CD14-positive monocyte (primary cell): ENCODE results near the gene FARP1. TPM values are rescaled to one million over a fixed set of nuclear protein-coding genes. Genes with fewer than 3 reads are reported as not detected.

Source experiments
- DNase-seq, 3 donors: peaks; one replicate each; pipeline ENCODE4 v3.0.0-alpha.2; 2011 to 2022
- H2AFZ ChIP-seq: 2 replicates; pipeline ENCODE4 v1.6.0; 2012; ENCODE audit warnings: mild to moderate bottlenecking, low read depth, low read length, inconsistent platforms; ENCODE audit not compliant: insufficient read depth, poor library complexity, severe bottlenecking
- H3K27ac ChIP-seq, 2 donors: 1 replicate in 1 of 2; 2 replicates in 1 of 2; pipeline ENCODE4 v1.5.1; 2012 to 2013; ENCODE audit warnings: low read length in 2 of 2, control low read depth in 1 of 2, inconsistent platforms in 1 of 2, low read depth in 1 of 2, mild to moderate bottlenecking in 1 of 2
- H3K27me3 ChIP-seq, 2 donors: one replicate each; pipeline versions ENCODE4 v1.6.0 to v1.6.1; 2011 to 2013; ENCODE audit warnings: low read length in 2 of 2; ENCODE audit not compliant: control insufficient read depth in 2 of 2, insufficient read depth in 2 of 2
- H3K36me3 ChIP-seq, 2 donors: replicated peaks in 1 of 2; 1 replicate in 1 of 2; 2 replicates in 1 of 2; pipeline versions ENCODE4 v1.5.1 to v1.6.1; 2012 to 2013; ENCODE audit warnings: low read length in 2 of 2, control low read depth in 1 of 2, inconsistent platforms in 1 of 2, mild to moderate bottlenecking in 1 of 2; ENCODE audit not compliant: insufficient read depth in 2 of 2, control insufficient read depth in 1 of 2
- H3K4me1 ChIP-seq, 2 donors: 1 replicate in 1 of 2; 2 replicates in 1 of 2; pipeline versions ENCODE4 v1.5.1 to v1.6.1; 2012 to 2013; ENCODE audit warnings: low read length in 2 of 2, control low read depth in 1 of 2, inconsistent platforms in 1 of 2, mild to moderate bottlenecking in 1 of 2, moderate library complexity in 1 of 2; ENCODE audit not compliant: insufficient read depth in 2 of 2, control insufficient read depth in 1 of 2
- H3K4me2 ChIP-seq: replicated peaks from 2 replicates; pipeline ENCODE3; 2012; ENCODE audit warnings: low read length, moderate library complexity, mild to moderate bottlenecking; ENCODE audit not compliant: poor library complexity, severe bottlenecking; ENCODE audit errors: extremely low read depth
- H3K4me3 ChIP-seq, 3 experiments: fragments of 200-600 bp in 1 of 3; sonication (generic) in 1 of 3; replicated peaks in 1 of 3; 1 replicate in 2 of 3; 2 replicates in 1 of 3; pipeline ENCODE4 v1.5.1; 2011 to 2013; ENCODE audit warnings: low read length in 3 of 3, mild to moderate bottlenecking in 3 of 3, control low read depth in 2 of 3, low read depth in 2 of 3, inconsistent platforms in 1 of 3, moderate library complexity in 1 of 3
- H3K79me2 ChIP-seq: 2 replicates; pipeline ENCODE4 v1.6.0; 2012; ENCODE audit warnings: mild to moderate bottlenecking, control low read depth, inconsistent platforms, low read length, moderate library complexity; ENCODE audit not compliant: insufficient read depth
- H3K9ac ChIP-seq: 2 replicates; pipeline ENCODE4 v1.6.0; 2017; ENCODE audit warnings: low read length, mild to moderate bottlenecking; ENCODE audit not compliant: insufficient read depth, poor library complexity, severe bottlenecking
- H3K9me3 ChIP-seq, 2 donors: replicated peaks in 1 of 2; 1 replicate in 1 of 2; 2 replicates in 1 of 2; pipeline versions ENCODE4 v1.5.1 to v1.6.1; 2012 to 2013; ENCODE audit warnings: low read length in 2 of 2, control low read depth in 1 of 2; ENCODE audit not compliant: control insufficient read depth in 1 of 2, insufficient read depth in 1 of 2
- H4K20me1 ChIP-seq: 2 replicates; pipeline ENCODE4 v1.6.0; 2012; ENCODE audit warnings: mild to moderate bottlenecking, low read length, control low read depth, moderate library complexity; ENCODE audit not compliant: insufficient read depth
- H3K27ac Mint-ChIP-seq, 7 donors: one replicate each; pipeline ENCODE4 v1.8.0; 2020; ENCODE audit warnings: mild to moderate bottlenecking in 7 of 7, mixed read lengths in 7 of 7, moderate library complexity in 6 of 7, inconsistent platforms in 2 of 7
- H3K27me3 Mint-ChIP-seq, 3 donors: one replicate each; pipeline ENCODE4 v1.8.0; 2021 to 2022; ENCODE audit warnings: low read depth in 3 of 3, mild to moderate bottlenecking in 3 of 3, mixed read lengths in 3 of 3, moderate library complexity in 3 of 3, inconsistent platforms in 1 of 3
- H3K36me3 Mint-ChIP-seq, 2 donors: one replicate each; pipeline ENCODE4 v1.8.0; 2020; ENCODE audit warnings: mixed read lengths in 2 of 2, inconsistent platforms in 1 of 2, mild to moderate bottlenecking in 1 of 2
- H3K4me1 Mint-ChIP-seq: one replicate; pipeline ENCODE4 v1.8.0; 2020; ENCODE audit warnings: mild to moderate bottlenecking, mixed read lengths
- H3K4me3 Mint-ChIP-seq, 2 donors: one replicate each; pipeline ENCODE4 v1.8.0; 2020; ENCODE audit warnings: mild to moderate bottlenecking in 2 of 2, mixed read lengths in 2 of 2, moderate library complexity in 1 of 2
- H3K9me3 Mint-ChIP-seq, 7 donors: one replicate each; pipeline ENCODE4 v1.8.0; 2020 to 2022; ENCODE audit warnings: mixed read lengths in 7 of 7, mild to moderate bottlenecking in 6 of 7, moderate library complexity in 6 of 7, inconsistent platforms in 2 of 7
- WGBS: methylation state at CpG from one replicate; pipeline ENCODE4 v1.1.5; 2013; ENCODE audit warnings: missing lambda C conversion rate; ENCODE audit not compliant: insufficient coverage; 5-methylcytosine and 5-hydroxymethylcytosine counted together
- intact Hi-C, 2 donors: fragments of 100-400 bp; cut with micrococcal nuclease; formaldehyde crosslinking; loops; one replicate each; pipeline versions ENCODE4 v1.15.0 to v1.15.1; 2023
- polyA plus RNA-seq, 3 donors: library from polyadenylated mRNA; depleted of rRNA in 1 of 3; unstranded in 2 of 3; stranded (reverse) in 1 of 3; fragments of 300-500 nt in 2 of 3; fragments of >200 nt in 1 of 3; fragmentation: Illumina TruSeq in 2 of 3; gene quantifications; 1 replicate in 2 of 3; 2 replicates in 1 of 3; pipeline ENCODE4 v1.2.3, GENCODE V29; 2012 to 2021
- TF ChIP-seq, protein P1 (sequence below): fragments of 200-600 bp; IDR thresholded peaks from one replicate; pipeline ENCODE4 v1.8.0; 2022; ENCODE audit warnings: antibody characterized with exemption, mild to moderate bottlenecking

FARP1 gene
- polyA plus RNA-seq, 3 donors = 0.01 to 0.16 (median 0.12) TPM

DNA sequence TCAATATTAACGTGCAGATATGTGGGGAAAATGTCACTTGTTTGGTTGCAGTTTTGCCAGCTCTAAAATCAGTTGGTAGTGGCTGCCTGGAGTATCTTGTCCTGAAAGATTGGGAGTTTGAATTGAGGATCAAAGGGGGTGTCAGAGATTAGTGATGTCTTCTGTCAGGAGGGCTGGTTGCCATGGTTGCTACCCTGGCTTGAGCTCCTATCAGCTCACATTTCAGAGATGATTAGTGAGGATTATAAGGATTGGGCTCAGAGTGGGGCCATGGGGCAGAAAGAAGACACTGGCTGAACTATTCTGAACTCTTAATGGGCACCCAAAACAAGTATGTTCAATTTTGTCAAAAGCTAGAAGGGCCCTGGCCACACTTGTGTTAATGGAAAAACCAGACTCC, 129.7 kb downstream of the FARP1 start:
- no peaks in the 10 kb centered on the region for H3K36me3 ChIP-seq
- Mint-ChIP-seq H3K36me3 (no peaks in the 10 kb centered on the region), H3K9me3 (peaks cover 0 to 9% (median 2%) of the 10 kb centered on the region in 7 donors), H3K27me3 (peaks cover 0 to 6% (median 2%) of the 10 kb centered on the region in 3 donors), H3K27ac (no peak overlapping the region), H3K4me1 (no peaks in the 10 kb centered on the region), H3K4me3 (no peak overlapping the region)
- H4K20me1 ChIP-seq = no peaks in the 10 kb centered on the region
- H3K9ac ChIP-seq = no peak overlapping the region
- no peaks in the 10 kb centered on the region for H3K27me3 ChIP-seq
- intact Hi-C loops = no loop called here
- no peak overlapping the region for H2AFZ ChIP-seq
- WGBS = 86% methylated on average over 1 of the region's 1 CpG
- no peak overlapping the region for H3K4me3 ChIP-seq
- TF ChIP-seq, protein P1, sequence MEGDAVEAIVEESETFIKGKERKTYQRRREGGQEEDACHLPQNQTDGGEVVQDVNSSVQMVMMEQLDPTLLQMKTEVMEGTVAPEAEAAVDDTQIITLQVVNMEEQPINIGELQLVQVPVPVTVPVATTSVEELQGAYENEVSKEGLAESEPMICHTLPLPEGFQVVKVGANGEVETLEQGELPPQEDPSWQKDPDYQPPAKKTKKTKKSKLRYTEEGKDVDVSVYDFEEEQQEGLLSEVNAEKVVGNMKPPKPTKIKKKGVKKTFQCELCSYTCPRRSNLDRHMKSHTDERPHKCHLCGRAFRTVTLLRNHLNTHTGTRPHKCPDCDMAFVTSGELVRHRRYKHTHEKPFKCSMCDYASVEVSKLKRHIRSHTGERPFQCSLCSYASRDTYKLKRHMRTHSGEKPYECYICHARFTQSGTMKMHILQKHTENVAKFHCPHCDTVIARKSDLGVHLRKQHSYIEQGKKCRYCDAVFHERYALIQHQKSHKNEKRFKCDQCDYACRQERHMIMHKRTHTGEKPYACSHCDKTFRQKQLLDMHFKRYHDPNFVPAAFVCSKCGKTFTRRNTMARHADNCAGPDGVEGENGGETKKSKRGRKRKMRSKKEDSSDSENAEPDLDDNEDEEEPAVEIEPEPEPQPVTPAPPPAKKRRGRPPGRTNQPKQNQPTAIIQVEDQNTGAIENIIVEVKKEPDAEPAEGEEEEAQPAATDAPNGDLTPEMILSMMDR = no peak
- no peaks in the 10 kb centered on the region for H3K79me2 ChIP-seq
- no peak overlapping the region for H3K27ac ChIP-seq
- H3K9me3 ChIP-seq = no peaks in the 10 kb centered on the region
- no peak for DNase-seq
- H3K4me1 ChIP-seq = no peaks in the 10 kb centered on the region
- no peak overlapping the region for H3K4me2 ChIP-seq

DNA sequence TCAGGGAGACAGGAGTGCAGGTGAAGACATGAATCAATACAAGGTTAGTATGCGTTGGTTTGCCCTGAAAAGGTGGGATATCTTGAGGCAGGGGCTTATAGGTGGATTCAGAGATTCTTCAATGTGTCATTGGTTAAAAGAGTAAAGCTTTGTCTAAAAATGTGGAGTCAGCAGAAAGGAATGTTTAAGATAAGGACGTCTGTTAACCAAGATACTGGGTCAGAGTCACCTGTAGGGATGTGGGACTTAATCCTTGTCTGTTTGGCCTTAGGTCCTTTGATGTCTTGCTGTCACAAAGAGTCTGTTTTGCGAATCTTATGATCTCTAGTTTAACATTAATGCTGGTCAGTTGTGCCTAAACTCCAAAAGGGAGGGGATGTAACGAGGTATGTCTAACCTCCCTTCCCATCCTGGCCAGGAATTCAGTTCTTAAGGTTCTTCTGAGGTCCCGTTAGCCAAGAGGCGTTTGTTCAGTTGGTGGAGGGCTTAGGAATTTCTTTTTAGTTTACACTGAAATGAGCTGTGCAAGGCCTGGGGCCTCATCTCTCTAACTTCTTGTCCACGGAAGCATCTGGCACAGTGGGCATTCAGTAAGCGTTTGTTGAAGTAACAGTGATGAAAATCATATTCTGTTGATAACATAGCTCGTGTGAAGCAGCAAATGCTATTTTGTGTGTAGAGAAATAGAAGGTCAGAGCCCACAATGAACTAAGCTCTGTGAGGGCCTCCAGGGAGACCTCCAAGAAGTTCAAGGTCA, 130.4 kb downstream of the FARP1 start:
- H3K9me3 Mint-ChIP-seq = peaks cover 0 to 9% (median 2%) of the 10 kb centered on the region in 7 donors
- Histone ChIP-seq H4K20me1 (no peaks in the 10 kb centered on the region), H3K4me2 (no peak overlapping the region), H3K27ac (no peak overlapping the region), H3K27me3 (no peaks in the 10 kb centered on the region), H3K36me3 (no peaks in the 10 kb centered on the region), H3K4me3 (no peak overlapping the region), H3K9ac (no peak overlapping the region), H2AFZ (no peak overlapping the region), H3K4me1 (no peaks in the 10 kb centered on the region), H3K79me2 (no peaks in the 10 kb centered on the region), H3K9me3 (no peaks in the 10 kb centered on the region)
- no peaks in the 10 kb centered on the region for H3K4me1 Mint-ChIP-seq
- intact Hi-C loops = no loop called here
- H3K36me3 Mint-ChIP-seq = no peaks in the 10 kb centered on the region
- 85% methylated on average over 4 of the region's 9 CpGs for WGBS
- H3K27me3 Mint-ChIP-seq = peaks cover 0 to 6% (median 3%) of the 10 kb centered on the region in 3 donors
- H3K4me3 Mint-ChIP-seq = no peak overlapping the region
- TF ChIP-seq, protein P1 = no peak
- H3K27ac Mint-ChIP-seq = no peak overlapping the region
- DNase-seq = no peak
